HuH-7 (cell line): ENCODE data around the gene KIAA1755.
"Not testable (repeated sequence)": the region's sequence is repeated elsewhere in the genome, so short reads cannot be mapped to it uniquely, and the experiment has no call there.

Experiments
- DNase-seq: peaks from one replicate; pipeline ENCODE4 v3.0.0; 2011; ENCODE audit warnings: low spot score

Gene KIAA1755

DNA sequence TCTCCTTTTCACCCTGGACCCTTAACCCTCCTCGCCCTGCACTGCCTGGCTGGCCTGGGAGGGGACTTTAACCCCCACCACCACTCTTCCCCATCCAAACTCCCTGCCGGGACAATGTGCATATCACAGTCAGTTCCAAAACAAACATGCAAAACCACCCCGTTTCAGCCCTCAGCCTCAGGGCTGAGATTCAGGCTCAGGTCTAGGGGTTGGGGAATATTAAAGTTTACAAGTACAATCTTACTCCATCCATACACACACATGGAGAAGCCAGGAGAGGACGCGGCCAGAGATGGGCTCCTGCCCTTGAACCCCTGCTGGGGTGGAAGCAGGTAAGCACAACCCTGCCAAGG lies 534 bp downstream of the KIAA1755 start:
- DNase-seq = no peak

DNA sequence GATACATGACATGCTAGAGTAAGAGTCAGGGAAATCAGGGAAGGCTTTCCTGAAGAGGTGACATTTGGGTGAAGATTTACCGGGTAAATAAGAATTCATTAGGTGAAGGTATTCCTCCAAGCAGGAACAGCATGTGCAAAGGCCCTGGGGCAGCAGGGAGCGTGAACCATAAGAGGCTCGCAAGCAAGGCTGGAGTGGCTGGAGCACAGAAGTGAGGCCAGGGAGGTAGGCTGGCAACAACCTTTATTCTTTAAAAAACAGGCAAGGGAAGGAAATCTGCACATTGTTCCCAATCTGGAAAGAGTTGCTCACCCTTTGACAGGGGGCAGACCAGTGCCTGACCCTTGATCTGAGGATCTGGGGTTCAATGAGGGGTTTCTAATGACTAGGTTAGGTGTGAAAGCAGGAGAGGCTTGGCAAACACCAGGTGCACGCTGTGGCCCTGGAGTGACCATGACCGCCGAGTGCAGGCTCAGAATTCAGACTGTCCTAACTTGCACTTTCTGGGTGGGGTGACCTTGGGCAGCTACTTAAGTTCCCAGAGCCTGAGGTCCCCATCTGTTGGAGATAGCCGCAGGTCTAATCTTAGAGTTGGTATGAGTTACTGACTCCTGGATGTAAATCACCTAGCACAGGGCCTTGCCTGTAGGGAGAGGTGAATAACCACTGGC lies 1.9 kb downstream of the KIAA1755 start:
- no peak for DNase-seq

DNA sequence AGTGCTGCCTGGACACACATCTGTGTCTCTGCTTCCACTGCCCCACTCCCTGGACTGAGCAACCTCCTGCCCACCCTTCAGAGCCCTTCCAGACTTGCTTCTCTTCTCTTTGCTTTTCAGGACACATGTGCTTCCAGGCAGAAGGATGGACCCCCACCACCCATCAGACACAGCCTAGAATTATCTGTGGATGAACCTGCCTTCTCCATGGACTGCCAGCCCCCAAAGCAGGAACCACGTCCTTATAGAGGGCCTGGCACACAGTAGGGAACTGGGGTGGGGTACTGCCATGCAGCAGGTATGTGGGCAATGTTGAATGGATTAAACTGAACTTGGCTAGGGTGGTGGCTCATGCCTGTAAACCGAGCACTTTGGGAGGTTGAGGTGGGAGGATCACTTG lies 3.6 kb downstream of the KIAA1755 start:
- DNase-seq = no peak

DNA sequence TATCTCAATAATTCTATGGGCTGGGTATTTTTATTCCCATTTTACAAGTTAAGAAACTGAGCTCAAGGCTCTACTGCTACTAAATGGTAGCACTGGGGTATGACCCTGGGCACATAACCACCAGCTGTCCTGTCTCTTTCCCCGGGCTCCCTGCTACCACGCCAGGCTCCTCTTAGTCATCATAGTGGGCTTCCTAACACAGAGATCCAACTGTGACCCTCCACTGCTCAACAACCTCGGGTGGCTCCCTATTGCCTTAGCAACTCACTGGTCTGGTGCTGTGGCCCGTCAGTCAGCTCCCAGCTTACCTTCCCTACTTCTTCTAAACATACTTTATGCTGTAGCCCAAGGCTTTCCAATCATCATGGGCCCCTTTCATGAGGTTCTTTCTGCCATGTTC lies 4.5 kb downstream of the KIAA1755 start:
- DNase-seq = no peak

DNA sequence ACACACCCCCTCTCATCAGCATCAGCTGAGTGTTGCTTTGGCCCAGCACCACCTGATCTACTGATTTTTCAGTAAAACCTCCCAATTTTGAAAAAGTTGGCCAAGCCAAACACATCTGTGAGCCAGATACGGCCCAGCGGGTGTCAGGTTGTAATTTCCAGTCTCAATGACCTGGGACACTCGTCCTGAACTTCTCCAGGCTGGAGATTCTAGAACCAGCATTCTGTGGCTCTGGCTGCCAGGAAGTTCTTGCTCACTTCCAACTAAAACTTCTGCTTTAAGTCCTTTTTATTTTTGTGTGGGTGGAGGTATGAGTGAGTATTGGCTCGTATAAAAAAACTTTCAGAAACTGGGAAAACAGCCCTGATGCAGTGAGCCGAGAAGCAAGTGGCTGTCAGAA lies 5.1 kb downstream of the KIAA1755 start:
- no peak for DNase-seq

DNA sequence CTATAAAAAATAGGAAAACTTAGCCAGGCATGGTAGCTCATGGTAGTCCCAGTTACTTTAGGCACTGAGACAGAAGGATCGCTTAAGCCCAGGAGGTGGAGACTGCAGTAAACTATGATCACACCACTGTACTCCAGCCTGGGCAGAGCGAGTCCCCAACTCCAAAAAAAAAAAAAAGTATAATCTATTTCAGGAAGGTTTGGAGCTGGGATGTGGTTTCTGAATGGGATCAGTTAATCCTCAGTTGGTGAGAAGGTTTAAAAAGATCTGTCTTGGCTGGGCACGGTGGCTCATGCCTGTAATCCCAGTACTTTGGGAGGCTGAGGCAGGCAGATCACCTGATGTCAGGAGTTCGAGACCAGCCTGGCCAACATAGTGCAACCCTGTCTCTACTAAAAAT lies 5.9 kb downstream of the KIAA1755 start:
- not testable (repeated sequence) for DNase-seq

DNA sequence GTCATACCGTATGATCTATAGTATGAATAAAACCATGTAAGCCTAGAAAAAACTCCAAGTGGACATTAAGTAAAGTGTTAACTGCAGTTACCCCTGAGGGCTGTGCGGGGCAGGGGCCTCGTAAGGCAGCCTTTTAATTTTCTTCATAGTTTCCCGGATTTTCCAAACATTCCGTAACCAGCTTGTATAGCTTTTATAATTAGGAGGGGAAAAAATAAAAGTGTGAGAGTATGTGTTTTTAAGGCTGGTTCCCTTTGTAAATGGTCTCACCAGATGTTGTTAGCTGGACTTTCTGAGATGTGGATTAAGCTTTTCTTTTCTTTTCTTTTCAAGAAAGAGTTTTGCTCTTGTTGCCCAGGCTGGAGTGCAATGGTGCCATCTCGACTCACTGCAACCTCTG lies 7.0 kb downstream of the KIAA1755 start:
- no peak for DNase-seq

DNA sequence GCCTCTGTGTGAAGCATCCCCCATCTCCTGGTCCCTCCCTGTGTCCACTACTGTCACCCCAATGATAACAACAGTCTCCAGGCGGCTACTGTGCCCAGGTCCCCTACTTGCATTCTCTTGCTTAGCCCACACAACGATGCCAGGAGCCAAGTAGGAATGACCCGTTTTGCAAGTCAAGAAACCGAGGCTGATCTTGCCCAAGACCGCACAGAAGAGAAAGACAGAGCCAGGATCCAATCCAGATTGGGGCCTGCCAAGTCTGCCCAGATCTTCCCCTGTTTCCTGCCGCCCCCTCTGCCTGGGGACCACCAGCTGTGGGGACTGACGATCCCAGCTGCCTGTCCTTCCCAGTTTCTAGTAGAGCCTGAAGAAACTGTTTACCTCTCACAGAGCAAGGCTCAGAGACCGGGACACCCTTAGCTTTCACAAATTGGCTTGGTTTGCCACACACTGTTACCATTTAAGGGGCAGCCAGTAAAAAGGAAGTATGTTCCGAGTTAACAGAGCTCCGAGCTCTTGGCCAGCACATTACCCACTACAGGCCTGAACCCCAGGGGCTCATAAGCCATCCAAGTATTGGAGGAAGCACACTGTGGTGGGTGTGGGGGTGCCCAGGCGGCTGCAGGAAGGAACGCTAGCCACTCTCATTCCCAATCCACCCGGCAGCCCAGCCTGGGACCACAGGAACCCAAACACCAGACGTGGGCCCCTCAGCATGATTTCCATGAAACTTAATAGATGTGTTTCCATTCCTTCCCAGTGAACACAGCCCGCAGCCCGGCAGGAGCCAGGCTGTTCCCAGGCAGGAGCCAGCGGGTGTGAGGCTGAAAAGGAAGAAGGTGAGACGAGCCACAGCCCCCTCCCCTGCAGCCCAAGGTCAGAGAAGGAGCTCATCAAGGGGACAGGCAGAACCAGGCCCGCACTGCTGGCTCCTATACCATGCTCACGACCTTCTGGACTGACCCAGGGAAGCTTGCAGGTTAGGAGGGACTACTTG lies 7.9 kb downstream of the KIAA1755 start:
- no peak for DNase-seq

DNA sequence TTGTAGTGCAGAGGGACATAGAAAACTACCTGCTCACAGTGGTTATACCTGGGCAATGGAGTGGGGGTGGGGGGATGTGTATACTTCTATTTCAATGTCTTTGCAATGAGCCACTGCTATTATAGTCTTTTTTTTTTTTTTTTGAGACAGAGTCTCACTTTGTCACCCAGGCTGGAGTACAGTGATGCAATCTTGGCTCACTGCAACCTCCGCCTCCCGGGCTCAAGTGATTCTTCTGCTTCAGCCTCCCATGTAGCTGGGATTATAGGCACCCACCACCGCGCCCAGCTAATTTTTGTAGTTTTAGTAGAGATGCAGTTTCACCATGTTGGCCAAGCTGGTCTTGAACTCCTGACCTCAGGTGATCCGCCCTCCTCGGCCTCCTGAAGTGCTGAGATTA lies 9.1 kb downstream of the KIAA1755 start:
- DNase-seq = not testable (repeated sequence)

DNA sequence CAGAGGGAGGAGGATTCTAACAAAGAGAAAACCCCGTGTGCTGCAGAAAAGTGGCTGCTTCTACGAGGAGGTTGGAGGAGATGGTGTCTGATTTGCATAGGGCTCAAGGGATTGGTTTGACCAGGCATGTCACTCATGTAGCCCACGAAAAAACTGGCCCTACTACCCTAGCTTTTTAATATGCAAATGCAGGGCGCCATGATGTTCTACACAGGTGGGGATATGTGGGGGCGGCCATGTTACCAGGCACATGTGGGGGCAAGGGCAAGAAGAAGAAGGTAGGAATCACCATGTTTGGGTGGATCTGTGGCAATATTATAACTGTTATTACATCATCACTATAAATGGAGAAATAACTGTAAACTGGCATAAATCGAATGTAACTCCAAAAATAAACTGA lies 9.9 kb downstream of the KIAA1755 start:
- DNase-seq = no peak

DNA sequence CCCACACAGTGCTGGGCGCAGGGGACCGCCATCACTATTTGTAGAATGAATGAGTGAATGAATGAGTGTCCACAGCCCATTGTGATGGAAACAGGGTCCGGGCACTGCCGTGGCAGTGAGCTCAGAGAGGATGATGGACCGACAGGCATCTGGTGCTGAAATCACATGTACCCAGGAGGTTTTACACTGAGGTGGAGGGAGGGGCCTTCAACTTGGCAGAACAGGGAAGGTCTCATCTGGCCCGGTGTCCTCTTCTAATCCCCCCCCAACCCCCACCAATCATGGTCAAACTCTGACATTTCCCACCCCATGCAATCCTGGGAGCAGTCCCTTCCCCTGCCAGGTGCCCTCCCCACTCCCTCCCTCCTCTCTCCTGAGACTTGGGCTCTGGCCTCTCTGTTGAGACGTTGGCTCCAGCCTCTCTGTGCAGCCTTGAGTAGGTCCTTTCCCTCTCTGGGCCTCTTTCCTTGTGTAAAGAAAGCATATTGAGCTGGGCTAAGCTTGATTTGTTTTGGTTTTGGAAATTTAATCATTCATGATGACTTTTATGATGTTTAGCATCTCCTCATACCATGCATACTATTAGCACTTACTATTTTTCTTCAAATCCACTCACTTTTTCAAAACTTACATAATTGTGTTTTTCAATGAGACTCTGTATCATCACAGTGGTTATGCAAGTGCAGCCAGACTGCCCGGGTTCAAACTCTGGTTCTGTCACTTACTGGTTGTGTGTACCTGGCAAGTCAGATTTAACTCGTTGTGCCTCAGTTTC lies 10.8 kb downstream of the KIAA1755 start:
- no peak for DNase-seq

DNA sequence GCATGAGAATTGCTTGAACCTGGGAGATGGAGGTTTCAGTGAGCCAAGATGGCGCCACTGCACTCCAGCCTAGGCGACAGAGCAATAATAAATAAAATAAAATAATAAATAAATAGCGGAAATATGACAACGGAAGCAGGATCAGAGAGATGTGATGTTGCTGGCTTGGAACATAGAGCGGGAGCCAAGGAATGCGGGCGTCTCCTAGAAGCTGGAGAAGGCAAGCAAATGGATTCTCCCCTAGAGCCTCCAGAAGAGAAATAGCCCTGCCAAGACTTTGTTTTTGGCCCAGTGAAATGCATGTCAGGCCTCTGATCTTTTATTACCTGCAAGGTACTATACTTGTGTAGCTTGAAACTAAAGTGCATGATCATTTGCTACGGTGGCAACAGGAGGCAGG lies 12.4 kb downstream of the KIAA1755 start:
- no peak for DNase-seq

DNA sequence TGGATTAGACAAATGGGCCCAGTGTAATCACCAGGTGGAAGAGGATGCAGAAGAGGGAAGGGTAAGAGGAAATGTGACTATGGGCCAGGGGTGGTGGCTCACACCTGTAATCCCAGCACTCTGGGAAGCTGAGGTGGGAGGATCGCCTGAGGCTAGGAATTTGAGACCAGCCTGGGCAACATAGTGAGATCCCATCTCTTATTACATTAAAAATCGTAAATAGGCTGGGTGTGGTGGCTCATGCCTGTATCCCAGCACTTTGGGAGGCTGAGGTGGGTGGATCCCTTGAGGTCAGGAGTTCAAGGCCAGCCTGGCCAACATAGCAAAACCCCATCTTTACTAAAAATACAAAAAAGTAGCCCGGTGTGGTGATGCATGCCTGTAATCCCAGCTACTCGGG lies 12.8 kb downstream of the KIAA1755 start:
- not testable (repeated sequence) for DNase-seq

DNA sequence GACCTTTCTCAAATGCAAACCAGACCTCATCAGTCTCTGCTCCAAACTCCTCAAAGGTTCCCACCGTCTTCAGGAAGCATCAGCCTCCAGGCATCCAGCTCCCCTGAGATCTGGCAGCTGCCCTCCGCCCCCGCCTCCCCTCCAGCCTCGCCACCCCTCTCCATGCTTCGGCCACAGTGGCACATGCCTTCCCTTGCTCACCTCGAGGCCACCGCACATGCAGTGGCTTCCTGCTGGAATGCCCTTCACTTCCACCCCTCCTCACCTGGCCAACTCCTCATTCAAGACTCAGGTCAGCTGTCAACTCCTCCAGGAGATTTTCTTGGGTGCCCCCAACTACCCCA lies 13.4 kb downstream of the KIAA1755 start:
- DNase-seq = no peak

DNA sequence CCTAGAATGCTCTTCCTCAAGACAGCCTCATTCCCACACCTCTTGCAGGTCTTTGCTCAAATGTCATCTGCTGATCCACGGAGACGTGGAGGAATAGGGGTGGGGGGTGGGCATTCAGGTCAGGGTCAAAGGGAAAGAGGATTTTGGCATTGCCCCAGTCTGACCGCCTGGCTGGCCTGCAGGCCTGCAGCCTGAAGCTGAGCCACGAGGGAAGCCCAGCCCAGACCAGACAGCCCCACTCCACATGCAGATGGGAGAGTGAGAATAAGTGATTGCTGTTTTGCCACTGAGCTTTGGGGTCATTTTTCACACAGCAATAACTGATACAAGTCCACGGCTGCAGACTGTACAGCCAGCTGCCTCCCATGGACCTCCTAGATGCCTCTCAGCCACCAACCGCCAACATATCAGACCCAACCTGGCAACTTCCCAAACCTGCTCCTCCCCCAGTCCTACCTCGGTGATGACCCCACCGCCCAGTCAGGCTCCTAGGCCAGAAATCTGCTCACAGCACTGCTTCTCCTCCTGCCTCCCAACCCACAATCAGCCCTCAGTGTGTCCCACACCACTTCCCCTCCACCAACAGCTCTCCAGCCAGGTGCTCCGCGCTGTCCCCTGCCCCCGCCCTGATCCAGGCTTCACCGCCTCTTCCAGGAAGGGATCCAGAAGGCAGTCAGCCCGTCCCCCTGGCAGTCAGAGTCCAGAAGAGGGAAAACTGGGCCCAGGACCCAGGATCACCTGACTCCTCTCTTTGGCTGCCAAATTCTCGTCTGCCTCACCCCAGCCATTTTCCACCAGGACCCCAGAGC lies 14.0 kb downstream of the KIAA1755 start:
- no peak for DNase-seq

DNA sequence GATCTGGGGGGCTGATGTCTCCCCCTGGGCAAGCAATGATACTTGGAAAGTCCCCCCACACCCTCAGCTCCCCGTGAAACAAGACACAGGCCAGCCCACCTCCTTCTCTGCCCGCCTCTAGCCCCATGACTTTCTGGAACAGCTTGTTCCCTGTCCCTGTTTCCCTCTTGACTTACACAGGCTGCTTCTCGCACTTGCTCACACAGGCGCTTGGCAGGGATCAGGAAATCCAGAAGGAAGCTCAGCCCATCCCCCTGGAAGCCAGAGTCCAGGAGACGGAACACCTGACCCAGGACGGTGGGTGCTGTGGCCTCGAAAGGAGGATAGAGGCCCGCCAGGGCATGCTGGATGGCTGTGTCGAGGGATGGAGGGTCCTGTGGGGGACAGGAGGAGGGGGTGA lies 14.8 kb downstream of the KIAA1755 start:
- no peak for DNase-seq

DNA sequence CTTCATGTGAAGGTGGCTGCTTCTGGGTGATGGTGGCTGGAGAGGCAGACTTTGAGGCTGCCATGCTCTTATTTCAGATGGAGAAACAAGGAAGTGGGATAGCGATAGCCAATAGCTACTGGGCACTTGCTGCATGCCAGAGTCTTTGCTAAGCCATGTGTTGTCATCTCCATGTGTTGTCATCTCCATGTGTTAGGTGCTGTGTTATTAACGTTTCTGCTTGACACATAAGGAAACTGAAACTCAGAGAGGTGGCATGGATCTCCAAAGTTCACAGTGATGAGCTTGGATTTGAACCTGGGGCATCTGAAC lies 16.9 kb downstream of the KIAA1755 start:
- DNase-seq = no peak

DNA sequence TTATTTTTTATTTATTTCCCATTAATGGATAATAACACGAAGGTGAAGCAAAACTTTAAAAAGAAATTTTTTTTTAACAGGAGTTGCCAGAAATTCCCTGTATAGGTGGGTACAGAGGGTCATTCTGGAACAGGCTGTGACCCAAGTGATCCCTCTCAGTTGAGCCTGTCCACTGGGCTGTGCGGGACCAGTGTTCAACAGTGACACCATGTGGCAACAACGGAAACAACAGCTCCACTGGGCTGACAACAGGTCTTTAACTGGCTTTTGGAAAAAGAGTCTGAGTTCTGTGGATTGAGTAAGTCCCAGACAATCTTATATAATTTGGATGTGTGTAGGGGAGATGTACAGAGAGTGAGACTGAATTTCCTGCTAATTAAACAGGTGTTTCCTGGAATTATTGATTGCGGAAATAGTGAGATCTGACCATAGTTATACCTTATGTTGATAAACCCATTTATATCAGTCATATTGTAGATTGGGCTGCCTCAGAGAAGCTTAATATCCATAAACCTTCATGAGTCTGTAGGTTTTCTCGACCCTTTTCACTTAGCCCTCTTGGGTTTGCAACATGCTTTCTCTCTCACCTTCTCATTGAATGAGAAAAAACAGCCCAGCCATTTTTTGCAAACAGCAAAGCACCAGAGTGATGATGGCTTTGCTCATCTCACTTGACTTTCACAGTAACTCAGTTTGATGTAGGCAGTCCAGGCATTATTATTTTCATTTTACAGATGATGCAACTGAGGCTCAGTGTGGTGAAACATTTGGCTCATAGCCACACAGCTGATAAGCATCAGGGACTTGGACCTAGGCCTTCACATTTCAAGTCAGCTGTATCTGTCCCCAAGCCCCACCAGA lies 17.5 kb downstream of the KIAA1755 start:
- DNase-seq = no peak

DNA sequence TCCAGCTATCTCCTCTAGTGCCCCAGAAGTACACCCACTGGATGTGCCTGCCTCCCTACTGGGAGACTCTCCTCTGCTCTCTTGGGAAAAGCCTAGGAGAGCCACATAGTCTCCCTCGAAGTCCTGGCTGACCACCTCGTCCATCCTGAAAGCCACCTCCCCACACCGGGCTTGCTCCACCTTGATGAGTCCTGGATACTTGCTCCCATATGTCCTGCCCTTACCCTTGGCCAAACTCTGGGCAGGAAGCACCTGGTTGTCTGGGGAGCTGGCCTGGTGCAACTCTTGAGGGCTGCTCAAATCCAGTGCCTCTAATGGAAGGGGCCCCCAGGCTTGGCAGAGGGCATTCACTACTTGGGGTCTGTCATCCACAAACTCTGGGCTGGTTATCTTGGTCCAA lies 19.3 kb downstream of the KIAA1755 start:
- DNase-seq = no peak

DNA sequence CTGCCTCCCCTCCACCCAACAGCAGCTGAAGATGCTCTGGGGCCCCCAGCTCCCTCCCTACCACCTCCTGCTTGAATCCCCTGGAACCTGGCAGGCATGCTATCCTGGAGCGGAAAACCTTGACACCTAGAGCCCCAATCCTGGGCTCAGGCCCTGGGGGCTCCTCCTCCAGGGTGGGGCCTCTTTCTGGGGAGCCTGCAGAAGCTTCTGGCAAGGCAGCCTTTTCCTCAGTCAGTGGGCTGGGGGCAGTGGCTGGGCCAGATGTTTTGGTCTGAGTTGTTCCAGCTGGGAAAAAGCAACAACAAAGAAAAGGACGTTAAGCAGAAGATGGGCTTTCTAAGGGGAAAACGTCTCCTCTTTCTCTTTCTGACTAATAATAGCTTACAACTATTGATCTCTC lies 21.1 kb downstream of the KIAA1755 start:
- no peak for DNase-seq

DNA sequence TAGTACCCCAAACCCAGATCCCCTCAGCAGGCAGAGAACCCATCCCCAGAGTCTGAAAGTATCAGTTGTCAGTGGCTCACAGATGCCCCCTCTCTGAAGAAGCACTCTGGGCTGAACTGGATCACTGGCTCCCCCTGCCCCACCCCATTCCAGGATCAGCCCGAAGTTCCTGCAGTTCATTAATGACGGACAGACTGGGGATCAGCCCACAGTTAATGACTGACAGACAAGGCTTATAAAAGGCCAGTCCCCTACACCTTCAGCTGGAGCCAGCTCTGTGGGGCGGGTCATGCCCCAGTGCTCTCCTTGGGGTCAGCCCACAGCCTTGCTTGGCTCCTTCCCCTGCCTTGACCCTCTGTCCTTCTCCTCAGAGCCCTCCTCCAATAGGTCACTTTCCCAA lies 21.7 kb downstream of the KIAA1755 start:
- DNase-seq = no peak
